Measurements from ENCODE around the gene UGT1A5.

Gene UGT1A5

GRCh38 chr2:233811087-233811486 is 98.4 kb downstream of the UGT1A5 start:
- DNase-seq (ENCODE audit: low spot score): no peak

GRCh38 chr2:233811732-233812131 is 99.0 kb downstream of the UGT1A5 start:
- no peak for DNase-seq (ENCODE audit: low spot score)

- no peak for DNase-seq (ENCODE audit: low spot score)
Observed at GRCh38 chr2:233813236-233814055, 100.7 kb downstream of the UGT1A5 start.

- DNase-seq (ENCODE audit: low spot score): no peak
Observed at GRCh38 chr2:233814056-233814835, 101.5 kb downstream of the UGT1A5 start.

GRCh38 chr2:233815861-233816260 is 103.2 kb downstream of the UGT1A5 start:
- no peak for DNase-seq (ENCODE audit: low spot score)

GRCh38 chr2:233816334-233816733 is 103.6 kb downstream of the UGT1A5 start:
- DNase-seq (ENCODE audit: low spot score): no peak

- DNase-seq (ENCODE audit: low spot score): no peak
Observed at GRCh38 chr2:233816771-233817170, 104.1 kb downstream of the UGT1A5 start.

- no peak for DNase-seq (ENCODE audit: low spot score)
Observed at GRCh38 chr2:233817361-233817911, 104.7 kb downstream of the UGT1A5 start.

GRCh38 chr2:233817995-233818638 is 105.4 kb downstream of the UGT1A5 start:
- DNase-seq (ENCODE audit: low spot score): no peak

- no peak for DNase-seq (ENCODE audit: low spot score)
Observed at GRCh38 chr2:233818639-233819621, 106.2 kb downstream of the UGT1A5 start.

GRCh38 chr2:233819884-233820773 is 107.4 kb downstream of the UGT1A5 start:
- DNase-seq (ENCODE audit: low spot score): no peak

- no peak for DNase-seq (ENCODE audit: low spot score)
Observed at GRCh38 chr2:233820774-233821105, 108.0 kb downstream of the UGT1A5 start.

- DNase-seq (ENCODE audit: low spot score): no peak
Observed at GRCh38 chr2:233821196-233821595, 108.5 kb downstream of the UGT1A5 start.

- DNase-seq (ENCODE audit: low spot score): no peak
Observed at GRCh38 chr2:233821709-233822100, 109.0 kb downstream of the UGT1A5 start.

- DNase-seq (ENCODE audit: low spot score): no peak
Observed at GRCh38 chr2:233822101-233822771, 109.5 kb downstream of the UGT1A5 start.
